Measurements from ENCODE around the gene WDPCP.

- TF ChIP-seq CTCF (IDR thresholded peaks at IDR 0.05) (no peak), POLR2A (IDR thresholded peaks at IDR 0.05) (no peak), POLR2AphosphoS5 (IDR thresholded peaks at IDR 0.05) (no peak)
Measured at GRCh38 chr2:63340443-63340842, 247.8 kb downstream of the WDPCP start.
